ENCODE measurements around the gene NDUFS4.

GRCh38 chr5:53576674-53577073, 16.2 kb downstream of the NDUFS4 start:
- TF ChIP-seq CTCF (conservative IDR thresholded peaks at IDR 0.05; ENCODE audit: low read depth, low read length), result no peak
- TF ChIP-seq EZH2 (IDR thresholded peaks at IDR 0.05; ENCODE audit: low read length, unreplicated experiment), result no peak
- TF ChIP-seq EZH2phosphoT487 (IDR thresholded peaks at IDR 0.05; ENCODE audit: borderline replicate concordance, low read length), result no peak

Measured in PC-3 (cell line).